Pancreas (tissue), 10 donors: ENCODE results near the gene ALX4. TPM values are rescaled to one million over a fixed set of nuclear protein-coding genes. Genes with fewer than 3 reads are reported as not detected.

Source experiments
- ATAC-seq, 4 donors: fragments of 200-7000 bp; cut with Tn5 transposase; one replicate each; pipeline versions ENCODE4 v1.8.0 to v1.9.1; 2020; ENCODE audit warnings: mild to moderate bottlenecking in 4 of 4, moderate library complexity in 4 of 4
- DNase-seq, 6 donors: peaks; one replicate each; pipeline ENCODE4 v3.0.0-alpha.2; 2020
- FAIRE-seq: peaks from 2 replicates; lab custom pipeline; 2012; peaks lifted over from hg19 to GRCh38; lab: Jason Lieb, UNC
- H3K27ac ChIP-seq, 4 donors: fragments of 200-600 bp; sonication (generic); 1 replicate in 3 of 4; 2 replicates in 1 of 4; pipeline versions ENCODE4 v1.5.0 to v1.8.0; 2020
- H3K27me3 ChIP-seq, 4 donors: fragments of 200-600 bp; one replicate each; pipeline ENCODE4 v1.8.0; 2021
- H3K36me3 ChIP-seq, 3 donors: fragments of 200-600 bp; sonication (generic) in 1 of 3; one replicate each; pipeline versions ENCODE4 v1.5.0 to v1.8.0; 2020 to 2021
- H3K4me1 ChIP-seq, 3 donors: fragments of 200-600 bp; one replicate each; pipeline ENCODE4 v1.8.0; 2021
- H3K4me3 ChIP-seq, 4 donors: fragments of 200-600 bp; sonication (generic) in 2 of 4; one replicate each; pipeline versions ENCODE4 v1.5.0 to v1.8.0; 2020 to 2021
- H3K9me3 ChIP-seq, 4 donors: fragments of 200-600 bp; one replicate each; pipeline ENCODE4 v1.8.0; 2021
- WGBS, 2 donors: extraction: QIAGEN DNeasy Blood & Tissue Kit; methylation state at CpG; one replicate each; pipeline ENCODE4 v1.1.7; 2013; 5-methylcytosine and 5-hydroxymethylcytosine counted together
- intact Hi-C, 3 donors: fragments of 100-400 bp; cut with DNase I; formaldehyde crosslinking; loops; one replicate each; pipeline versions ENCODE4 v1.11.1 to v1.14.2; 2022
- polyA plus RNA-seq, 2 donors: library from polyadenylated mRNA; stranded (reverse); fragments of 200-250 nt; gene quantifications; one replicate each; pipeline ENCODE4 v1.2.3, GENCODE V29; 2013
- total RNA-seq, 6 donors: library from RNA; stranded (reverse); fragmentation: NEBNext Ultra II Directional in 4 of 6; extraction: Animal tissue kit (Norgen Biotek cat#: 25700) in 4 of 6; gene quantifications; one replicate each; pipeline versions ENCODE4 v1.2.1 to v1.2.4, GENCODE V29; 2021 to 2023
- TF ChIP-seq, protein P1 (sequence below), 4 donors: fragments of 200-600 bp; sonication (generic) in 3 of 4; IDR thresholded peaks; one replicate each; pipeline versions ENCODE4 v1.5.0 to v1.8.0; 2021; ENCODE audit warnings: antibody characterized with exemption in 4 of 4
- donor health status: healthy with polysubstance abuse.
- donor health status: DM: no; HTN: no; CAD: no; lungs with moderate emphysema.
- donor health status: DM: no; HTN: no; CAD: no.
- donor health status: control.
- donor health status: control.
- donor health status: Bipolar disorder and iron deficiency.
- donor health status: DM: yes; HTN: yes; CAD: no.
- donor health status: DM: no; HTN: no; CAD: no.
- donor health status: DM: no; HTN: no; CAD: no.
- donor health status: DM: yes; HTN: yes; CAD: no.

The ALX4 gene
- total and polyA plus RNA-seq, 8 donors: 0.02 to 0.04 (median 0.03) TPM; not detected in 5

- Histone ChIP-seq H3K27ac (no peak overlapping the region), H3K27me3 (no peaks in the 10 kb centered on the region), H3K36me3 (no peaks in the 10 kb centered on the region), H3K9me3 (no peaks in the 10 kb centered on the region), H3K4me1 (no peaks in the 10 kb centered on the region), H3K4me3 (no peak overlapping the region)
- intact Hi-C loops: no loop called here
- TF ChIP-seq, protein P1, sequence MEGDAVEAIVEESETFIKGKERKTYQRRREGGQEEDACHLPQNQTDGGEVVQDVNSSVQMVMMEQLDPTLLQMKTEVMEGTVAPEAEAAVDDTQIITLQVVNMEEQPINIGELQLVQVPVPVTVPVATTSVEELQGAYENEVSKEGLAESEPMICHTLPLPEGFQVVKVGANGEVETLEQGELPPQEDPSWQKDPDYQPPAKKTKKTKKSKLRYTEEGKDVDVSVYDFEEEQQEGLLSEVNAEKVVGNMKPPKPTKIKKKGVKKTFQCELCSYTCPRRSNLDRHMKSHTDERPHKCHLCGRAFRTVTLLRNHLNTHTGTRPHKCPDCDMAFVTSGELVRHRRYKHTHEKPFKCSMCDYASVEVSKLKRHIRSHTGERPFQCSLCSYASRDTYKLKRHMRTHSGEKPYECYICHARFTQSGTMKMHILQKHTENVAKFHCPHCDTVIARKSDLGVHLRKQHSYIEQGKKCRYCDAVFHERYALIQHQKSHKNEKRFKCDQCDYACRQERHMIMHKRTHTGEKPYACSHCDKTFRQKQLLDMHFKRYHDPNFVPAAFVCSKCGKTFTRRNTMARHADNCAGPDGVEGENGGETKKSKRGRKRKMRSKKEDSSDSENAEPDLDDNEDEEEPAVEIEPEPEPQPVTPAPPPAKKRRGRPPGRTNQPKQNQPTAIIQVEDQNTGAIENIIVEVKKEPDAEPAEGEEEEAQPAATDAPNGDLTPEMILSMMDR (IDR thresholded peaks at IDR 0.05): no peak
- ATAC-seq (peak in 1 of 4 donors; percentile 25), DNase-seq (no peak), FAIRE-seq (no peak)
- 67 to 71% methylated on average over 17 of the region's 17 CpGs for WGBS, 2 donors
Observed at GRCh38 chr11:44269369-44270351, 40.3 kb downstream of the ALX4 start.

DNA sequence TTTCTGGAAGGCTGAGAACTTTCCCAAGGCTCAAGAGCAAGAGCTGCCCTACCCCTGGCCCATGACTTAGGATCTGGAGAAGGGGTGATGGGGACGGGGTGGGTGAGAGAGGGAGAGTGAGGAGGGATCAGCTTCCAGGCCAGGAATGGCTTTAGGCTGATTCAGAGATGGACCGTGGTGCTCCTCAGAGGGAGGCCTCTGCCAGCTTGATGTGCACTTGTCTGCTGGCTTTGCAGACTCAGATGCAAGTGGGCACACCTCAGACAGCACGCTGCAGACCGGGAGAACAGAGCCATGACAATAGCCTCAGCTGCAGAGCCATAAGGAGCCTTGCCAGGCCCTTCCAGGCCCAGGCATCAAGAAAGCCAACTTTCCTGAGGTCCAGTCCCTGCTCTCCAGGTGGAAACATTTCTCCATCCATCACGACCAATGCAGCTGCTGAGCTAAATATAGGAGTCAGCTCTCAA lies 41.3 kb downstream of the ALX4 start:
- Histone ChIP-seq H3K4me3 (no peak overlapping the region), H3K27me3 (no peaks in the 10 kb centered on the region), H3K4me1 (no peaks in the 10 kb centered on the region), H3K9me3 (no peaks in the 10 kb centered on the region), H3K27ac (no peak overlapping the region), H3K36me3 (no peaks in the 10 kb centered on the region)
- intact Hi-C loops: no loop called here
- ATAC-seq (no peak), FAIRE-seq (no peak), DNase-seq (no peak)
- 73 to 75% methylated on average over 5 of the region's 5 CpGs for WGBS, 2 donors
- TF ChIP-seq, protein P1 (IDR thresholded peaks at IDR 0.05): no peak

DNA sequence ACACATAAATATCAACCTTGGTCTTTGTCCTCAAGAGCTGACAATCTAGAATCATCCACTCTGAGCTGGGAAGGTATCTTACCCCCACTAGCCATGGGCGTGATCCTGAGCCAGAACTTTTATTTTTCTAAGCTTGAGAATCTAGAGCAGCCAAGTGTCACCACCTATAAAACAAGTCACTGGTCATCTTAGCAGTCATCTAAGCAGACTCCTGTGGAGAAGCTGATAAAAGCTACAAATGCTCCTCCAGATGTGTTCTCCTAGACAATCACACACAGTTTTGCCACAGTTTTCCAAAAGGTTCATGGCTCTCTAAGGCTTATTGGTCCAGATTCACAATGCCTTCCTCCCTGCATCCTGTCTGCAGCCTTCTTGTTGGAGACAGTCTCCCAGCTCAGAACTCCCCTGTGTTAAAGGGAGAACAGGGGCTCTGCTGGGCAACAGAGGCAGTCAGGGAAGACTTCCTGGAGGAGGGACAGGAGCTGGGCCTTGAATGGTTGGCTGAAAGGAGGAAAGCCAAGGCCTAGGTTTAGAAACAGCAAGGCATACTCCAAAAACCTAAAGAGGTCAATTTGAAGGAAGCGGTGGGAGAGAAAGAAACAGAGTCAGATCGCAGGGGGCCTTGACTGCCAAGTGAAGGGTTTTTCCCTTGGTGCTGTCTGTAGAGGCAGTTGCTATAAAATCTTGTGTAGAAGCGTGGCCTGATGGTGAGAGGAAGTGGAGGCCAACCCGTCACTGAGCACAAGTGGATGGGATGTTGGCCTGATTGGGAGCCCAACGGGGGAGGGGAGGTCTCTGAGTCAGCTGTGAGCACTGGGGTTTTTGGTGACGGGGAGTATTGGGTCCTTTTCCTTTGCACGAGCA lies 42.0 kb downstream of the ALX4 start:
- no peak overlapping the region for H3K27ac ChIP-seq
- H3K4me1 ChIP-seq: no peaks in the 10 kb centered on the region
- intact Hi-C loops: no loop called here
- H3K4me3 ChIP-seq: no peak overlapping the region
- H3K27me3 ChIP-seq: no peaks in the 10 kb centered on the region
- no peaks in the 10 kb centered on the region for H3K9me3 ChIP-seq
- H3K36me3 ChIP-seq: no peaks in the 10 kb centered on the region
- no peak for DNase-seq
- no peak for ATAC-seq
- WGBS, 2 donors: 77 to 83% methylated on average over 8 of the region's 8 CpGs
- FAIRE-seq: no peak
- TF ChIP-seq, protein P1 (IDR thresholded peaks at IDR 0.05): no peak

DNA sequence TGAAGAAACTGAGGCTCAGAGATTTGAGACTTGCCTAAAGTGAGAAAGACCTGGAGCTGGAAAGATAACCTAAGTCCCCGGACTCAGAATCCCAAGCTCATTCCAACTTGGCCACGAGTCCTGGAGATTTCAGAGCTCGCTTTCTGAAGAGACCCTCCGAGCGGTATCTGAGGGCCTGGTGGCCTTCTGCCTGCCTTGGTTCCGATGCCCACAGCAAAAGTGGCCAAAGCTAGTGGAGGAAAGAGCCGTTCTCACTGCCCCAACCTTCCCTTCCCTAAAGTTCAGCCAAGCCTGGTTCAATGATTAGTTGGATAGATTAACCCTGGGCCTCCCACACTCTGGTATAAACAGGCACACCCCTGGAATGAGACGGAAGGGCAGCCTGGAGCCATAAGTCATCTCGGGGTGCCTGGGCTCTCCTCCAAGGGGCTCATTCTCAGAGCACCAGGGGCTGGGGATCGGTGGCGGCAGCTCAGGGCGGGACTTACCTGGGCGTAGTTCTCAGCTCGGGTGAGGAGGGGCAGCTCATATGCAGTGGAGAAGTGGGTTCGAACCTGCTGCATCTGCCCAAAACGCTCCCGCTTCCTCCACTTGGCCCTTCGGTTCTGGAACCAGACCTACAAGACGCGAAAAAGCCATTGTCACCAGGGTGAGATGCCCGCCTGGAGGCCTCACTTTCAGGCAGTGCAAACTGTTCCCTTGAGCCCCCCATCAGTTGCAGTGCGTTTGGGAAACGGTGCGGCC lies 42.8 kb downstream of the ALX4 start:
- H3K36me3 ChIP-seq: no peaks in the 10 kb centered on the region
- DNase-seq (no peak), FAIRE-seq (no peak), ATAC-seq (no peak)
- H3K27ac ChIP-seq: no peak overlapping the region
- no peak overlapping the region for H3K4me3 ChIP-seq
- no peaks in the 10 kb centered on the region for H3K4me1 ChIP-seq
- TF ChIP-seq, protein P1 (IDR thresholded peaks at IDR 0.05): no peak
- no peaks in the 10 kb centered on the region for H3K9me3 ChIP-seq
- 80 to 83% methylated on average over 24 of the region's 24 CpGs for WGBS, 2 donors
- H3K27me3 ChIP-seq: no peaks in the 10 kb centered on the region
- intact Hi-C loops: no loop called here
